WTC11 (cell line): ENCODE data around the gene IL27RA.

ENCODE experiments used
- ESRRA ChIP-seq: sonication (generic); formaldehyde crosslinking; IDR thresholded peaks from 2 replicates; pipeline ENCODE4 v1.8.1; 2022; ENCODE audit warnings: mild to moderate bottlenecking, missing genetic modification reagents, borderline replicate concordance
- GABPB1 ChIP-seq: sonication (generic); formaldehyde crosslinking; IDR thresholded peaks from 2 replicates; pipeline ENCODE4 v1.8.1; 2023; ENCODE audit warnings: mild to moderate bottlenecking, missing genetic modification reagents
- JAZF1 ChIP-seq: fragments of 250-450 bp; sonication (Bioruptor Pico); IDR thresholded peaks from 2 replicates; pipeline ENCODE4 v1.9.0; 2021; ENCODE audit warnings: moderate library complexity, mild to moderate bottlenecking, inconsistent platforms
- NR2C2 ChIP-seq: sonication (generic); formaldehyde crosslinking; IDR thresholded peaks from 2 replicates; pipeline ENCODE4 v1.8.0; 2022; ENCODE audit warnings: mild to moderate bottlenecking, missing genetic modification reagents
- SP1 ChIP-seq: sonication (generic); formaldehyde crosslinking; conservative IDR thresholded peaks from 2 replicates; pipeline ENCODE4 v1.8.1; 2022; ENCODE audit warnings: missing genetic modification reagents
- ZNF138 ChIP-seq: sonication (generic); formaldehyde crosslinking; conservative IDR thresholded peaks from 2 replicates; pipeline ENCODE4 v1.8.1; 2022; ENCODE audit warnings: mild to moderate bottlenecking, moderate library complexity, missing genetic modification reagents
- ZNF423 ChIP-seq: fragments of 250-450 bp; sonication (Bioruptor Pico); IDR thresholded peaks from 2 replicates; pipeline ENCODE4 v2.1.2; 2022; ENCODE audit warnings: mild to moderate bottlenecking, moderate library complexity
- TF ChIP-seq, protein P1 (sequence below): fragments of 200-600 bp; IDR thresholded peaks from 2 replicates; pipeline ENCODE4 v1.8.0; 2022; ENCODE audit warnings: antibody characterized with exemption

GRCh38 chr19:14023404-14024235 lies 7.9 kb upstream of the IL27RA start:
- 0 out of 2 replicates have a peak, but pooled peaks have one; percentile 44 for TF ChIP-seq ESRRA
- TF ChIP-seq, protein P1, sequence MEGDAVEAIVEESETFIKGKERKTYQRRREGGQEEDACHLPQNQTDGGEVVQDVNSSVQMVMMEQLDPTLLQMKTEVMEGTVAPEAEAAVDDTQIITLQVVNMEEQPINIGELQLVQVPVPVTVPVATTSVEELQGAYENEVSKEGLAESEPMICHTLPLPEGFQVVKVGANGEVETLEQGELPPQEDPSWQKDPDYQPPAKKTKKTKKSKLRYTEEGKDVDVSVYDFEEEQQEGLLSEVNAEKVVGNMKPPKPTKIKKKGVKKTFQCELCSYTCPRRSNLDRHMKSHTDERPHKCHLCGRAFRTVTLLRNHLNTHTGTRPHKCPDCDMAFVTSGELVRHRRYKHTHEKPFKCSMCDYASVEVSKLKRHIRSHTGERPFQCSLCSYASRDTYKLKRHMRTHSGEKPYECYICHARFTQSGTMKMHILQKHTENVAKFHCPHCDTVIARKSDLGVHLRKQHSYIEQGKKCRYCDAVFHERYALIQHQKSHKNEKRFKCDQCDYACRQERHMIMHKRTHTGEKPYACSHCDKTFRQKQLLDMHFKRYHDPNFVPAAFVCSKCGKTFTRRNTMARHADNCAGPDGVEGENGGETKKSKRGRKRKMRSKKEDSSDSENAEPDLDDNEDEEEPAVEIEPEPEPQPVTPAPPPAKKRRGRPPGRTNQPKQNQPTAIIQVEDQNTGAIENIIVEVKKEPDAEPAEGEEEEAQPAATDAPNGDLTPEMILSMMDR, result no peak
- no peak for TF ChIP-seq JAZF1 (CRISPR knock-in tag)
- no peak for TF ChIP-seq ZNF423 (CRISPR knock-in tag)
- TF ChIP-seq NR2C2 (CRISPR knock-in tag), result no peak
- TF ChIP-seq ZNF138, result no peak
- no peak for TF ChIP-seq SP1 (CRISPR knock-in tag)
- TF ChIP-seq GABPB1, result no peak
